ENCODE results near the gene RAP1GAP2. TPM values are rescaled to one million over a fixed set of nuclear protein-coding genes. Genes with fewer than 3 reads are reported as not detected.

Gene RAP1GAP2
- total and polyA plus RNA-seq, 7 donors = 4.8 to 14.7 (median 12.5) TPM

- no peak overlapping the region for H3K4me3 ChIP-seq
- no peaks in the 10 kb centered on the region for H3K4me1 ChIP-seq
- intact Hi-C loops (cut with DNase I) = no loop called here
- H3K36me3 ChIP-seq = no peaks in the 10 kb centered on the region
- no peak overlapping the region for H3K27ac ChIP-seq
- DNase-seq = no peak
- H3K9me3 ChIP-seq = no peaks in the 10 kb centered on the region
- 55 to 84% methylated on average over 10 of the region's 10 CpGs for WGBS, 2 donors
- no peak for TF ChIP-seq POLR2A (IDR thresholded peaks at IDR 0.05)
- TF ChIP-seq CTCF (IDR thresholded peaks at IDR 0.05) = no peak
- H3K27me3 ChIP-seq = no peaks in the 10 kb centered on the region
Observed at GRCh38 chr17:2837147-2837561, 40.9 kb downstream of the RAP1GAP2 start.

DNA sequence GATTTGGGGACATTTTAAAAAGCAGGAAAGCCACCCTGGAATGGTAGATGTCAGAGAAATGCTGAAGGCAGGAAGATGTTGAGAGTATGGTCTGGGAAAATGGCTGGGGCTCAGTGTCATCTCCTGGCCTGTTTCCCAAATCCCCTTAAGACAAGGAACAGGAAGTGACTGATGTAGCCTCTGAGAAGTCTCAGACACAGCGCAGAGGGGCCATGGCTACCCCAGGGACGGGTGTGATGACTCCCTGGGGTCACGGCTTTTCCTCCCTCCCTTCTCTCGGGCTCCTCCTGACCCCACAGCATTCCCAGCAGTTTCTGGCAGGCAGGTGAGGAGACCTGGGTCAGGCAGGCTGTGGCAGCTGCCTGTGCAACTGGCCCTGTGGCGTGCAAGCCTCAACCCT is 45.4 kb downstream of the RAP1GAP2 start:
- DNase-seq = no peak
- Histone ChIP-seq H3K27me3 (no peaks in the 10 kb centered on the region), H3K4me3 (no peak overlapping the region), H3K4me1 (no peaks in the 10 kb centered on the region), H3K36me3 (no peaks in the 10 kb centered on the region), H3K27ac (no peak overlapping the region), H3K9me3 (no peaks in the 10 kb centered on the region)
- 81 to 89% methylated on average over 5 of the region's 5 CpGs for WGBS, 2 donors
- TF ChIP-seq POLR2AphosphoS5 (IDR thresholded peaks at IDR 0.05) = no peak
- TF ChIP-seq EP300 (IDR thresholded peaks at IDR 0.05) = no peak
- TF ChIP-seq POLR2A (IDR thresholded peaks at IDR 0.05) = no peak
- no peak for TF ChIP-seq CTCF (IDR thresholded peaks at IDR 0.05)
- intact Hi-C loops (cut with DNase I) = no loop called here

- 92% methylated on average over 10 of the region's 10 CpGs for WGBS, 2 donors
- intact Hi-C loops (cut with DNase I) = no loop called here
- Histone ChIP-seq H3K36me3 (no peaks in the 10 kb centered on the region), H3K4me1 (peaks cover 0 to 2% (median 0%) of the 10 kb centered on the region in 4 donors), H3K27ac (no peak overlapping the region), H3K4me3 (no peak overlapping the region), H3K9me3 (no peaks in the 10 kb centered on the region), H3K27me3 (no peaks in the 10 kb centered on the region)
- DNase-seq = no peak
- TF ChIP-seq POLR2A (IDR thresholded peaks at IDR 0.05) (no peak), EP300 (IDR thresholded peaks at IDR 0.05) (no peak), CTCF (IDR thresholded peaks at IDR 0.05) (no peak), POLR2AphosphoS5 (IDR thresholded peaks at IDR 0.05) (no peak)
Observed at GRCh38 chr17:2842464-2842863, 46.2 kb downstream of the RAP1GAP2 start.

DNA sequence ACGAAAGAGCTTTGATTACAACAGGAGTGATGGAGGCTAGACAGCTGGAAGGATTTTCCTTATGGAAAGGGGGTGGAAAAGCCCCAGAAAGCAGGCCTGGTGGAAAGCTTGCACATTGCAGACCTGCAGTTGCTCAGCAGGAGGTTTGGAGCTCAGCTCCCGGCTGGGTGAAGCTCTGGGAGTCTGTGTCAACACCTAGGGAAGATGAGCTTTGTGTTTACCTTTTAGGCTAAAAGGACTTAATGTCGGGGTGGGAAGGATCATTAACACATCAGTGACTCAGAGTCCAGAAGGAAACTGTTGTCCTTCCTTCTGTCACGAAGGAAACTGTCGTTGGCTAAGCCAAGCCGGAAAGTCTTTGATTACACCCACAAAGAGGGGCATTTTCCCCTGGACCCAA is 48.2 kb downstream of the RAP1GAP2 start:
- H3K27me3 ChIP-seq = no peaks in the 10 kb centered on the region
- WGBS, 2 donors = 14 to 60% methylated on average over 6 of the region's 6 CpGs
- intact Hi-C loops (cut with DNase I) = no loop called here

More for the DNA sequence above, 48.2 kb downstream of the RAP1GAP2 start:
- TF ChIP-seq POLR2A (IDR thresholded peaks at IDR 0.05) (no peak), CTCF (IDR thresholded peaks at IDR 0.05) (no peak), POLR2AphosphoS5 (IDR thresholded peaks at IDR 0.05) (no peak), EP300 (IDR thresholded peaks at IDR 0.05) (no peak)
- Histone ChIP-seq H3K4me1 (peaks cover 0 to 20% (median 9%) of the 10 kb centered on the region in 4 donors), H3K9me3 (no peaks in the 10 kb centered on the region), H3K36me3 (no peaks in the 10 kb centered on the region), H3K27ac (no peak overlapping the region), H3K4me3 (no peak overlapping the region)
- DNase-seq = no peak

Data from sigmoid colon (tissue), 7 donors.